ENCODE results near the gene LTBP1.

DNA sequence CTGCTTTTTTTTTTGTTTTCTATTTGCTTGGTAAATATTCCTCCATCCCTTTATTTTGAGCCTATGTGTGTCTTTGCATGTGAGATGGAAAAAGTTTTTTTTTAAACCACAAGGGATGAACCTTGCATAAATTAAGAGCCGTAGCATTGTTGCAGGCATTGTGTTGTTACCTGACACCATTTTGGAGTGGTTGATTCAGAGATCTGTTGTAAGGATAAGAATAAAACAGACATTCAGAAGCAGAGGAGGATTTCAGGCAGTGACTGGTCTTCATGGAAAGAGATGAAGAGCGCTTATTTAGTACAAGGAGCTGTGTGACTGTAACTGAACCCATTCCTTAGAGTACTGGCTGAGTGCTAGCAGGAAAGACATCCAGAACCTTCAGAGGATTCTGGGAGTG, 101.2 kb downstream of the LTBP1 start:
- TF ChIP-seq, protein P1, sequence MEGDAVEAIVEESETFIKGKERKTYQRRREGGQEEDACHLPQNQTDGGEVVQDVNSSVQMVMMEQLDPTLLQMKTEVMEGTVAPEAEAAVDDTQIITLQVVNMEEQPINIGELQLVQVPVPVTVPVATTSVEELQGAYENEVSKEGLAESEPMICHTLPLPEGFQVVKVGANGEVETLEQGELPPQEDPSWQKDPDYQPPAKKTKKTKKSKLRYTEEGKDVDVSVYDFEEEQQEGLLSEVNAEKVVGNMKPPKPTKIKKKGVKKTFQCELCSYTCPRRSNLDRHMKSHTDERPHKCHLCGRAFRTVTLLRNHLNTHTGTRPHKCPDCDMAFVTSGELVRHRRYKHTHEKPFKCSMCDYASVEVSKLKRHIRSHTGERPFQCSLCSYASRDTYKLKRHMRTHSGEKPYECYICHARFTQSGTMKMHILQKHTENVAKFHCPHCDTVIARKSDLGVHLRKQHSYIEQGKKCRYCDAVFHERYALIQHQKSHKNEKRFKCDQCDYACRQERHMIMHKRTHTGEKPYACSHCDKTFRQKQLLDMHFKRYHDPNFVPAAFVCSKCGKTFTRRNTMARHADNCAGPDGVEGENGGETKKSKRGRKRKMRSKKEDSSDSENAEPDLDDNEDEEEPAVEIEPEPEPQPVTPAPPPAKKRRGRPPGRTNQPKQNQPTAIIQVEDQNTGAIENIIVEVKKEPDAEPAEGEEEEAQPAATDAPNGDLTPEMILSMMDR (IDR thresholded peaks at IDR 0.05 in 2 of 3, conservative IDR thresholded peaks at IDR 0.05 in 1 of 3; ENCODE audit: control insufficient read depth in 2 of 3, extremely low read depth in 1 of 3, insufficient read depth in 1 of 3, low read depth in 3 of 3, low read length in 3 of 3): no peak
- TF ChIP-seq RAD21 (IDR thresholded peaks at IDR 0.05; ENCODE audit: insufficient read depth, low read depth, low read length): no peak
- no peak for TF ChIP-seq MYC (IDR thresholded peaks at IDR 0.05; ENCODE audit: insufficient read depth, insufficient read length, insufficient replicate concordance, low read length, severe bottlenecking)
- TF ChIP-seq, protein P2, sequence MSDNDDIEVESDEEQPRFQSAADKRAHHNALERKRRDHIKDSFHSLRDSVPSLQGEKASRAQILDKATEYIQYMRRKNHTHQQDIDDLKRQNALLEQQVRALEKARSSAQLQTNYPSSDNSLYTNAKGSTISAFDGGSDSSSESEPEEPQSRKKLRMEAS (IDR thresholded peaks at IDR 0.05; ENCODE audit: low read depth, low read length): no peak
- TF ChIP-seq, protein P3, sequence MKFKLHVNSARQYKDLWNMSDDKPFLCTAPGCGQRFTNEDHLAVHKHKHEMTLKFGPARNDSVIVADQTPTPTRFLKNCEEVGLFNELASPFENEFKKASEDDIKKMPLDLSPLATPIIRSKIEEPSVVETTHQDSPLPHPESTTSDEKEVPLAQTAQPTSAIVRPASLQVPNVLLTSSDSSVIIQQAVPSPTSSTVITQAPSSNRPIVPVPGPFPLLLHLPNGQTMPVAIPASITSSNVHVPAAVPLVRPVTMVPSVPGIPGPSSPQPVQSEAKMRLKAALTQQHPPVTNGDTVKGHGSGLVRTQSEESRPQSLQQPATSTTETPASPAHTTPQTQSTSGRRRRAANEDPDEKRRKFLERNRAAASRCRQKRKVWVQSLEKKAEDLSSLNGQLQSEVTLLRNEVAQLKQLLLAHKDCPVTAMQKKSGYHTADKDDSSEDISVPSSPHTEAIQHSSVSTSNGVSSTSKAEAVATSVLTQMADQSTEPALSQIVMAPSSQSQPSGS (IDR thresholded peaks at IDR 0.05; ENCODE audit: low read length): no peak
- no peak for TF ChIP-seq SMARCA5 (IDR thresholded peaks at IDR 0.05)
- TF ChIP-seq SREBF2 (IDR thresholded peaks at IDR 0.05; ENCODE audit: low read length): no peak
- no peak for TF ChIP-seq MTA2 (IDR thresholded peaks at IDR 0.05; ENCODE audit: low read depth)
- TF ChIP-seq DPF2 (IDR thresholded peaks at IDR 0.05): no peak
- TF ChIP-seq, protein P4, sequence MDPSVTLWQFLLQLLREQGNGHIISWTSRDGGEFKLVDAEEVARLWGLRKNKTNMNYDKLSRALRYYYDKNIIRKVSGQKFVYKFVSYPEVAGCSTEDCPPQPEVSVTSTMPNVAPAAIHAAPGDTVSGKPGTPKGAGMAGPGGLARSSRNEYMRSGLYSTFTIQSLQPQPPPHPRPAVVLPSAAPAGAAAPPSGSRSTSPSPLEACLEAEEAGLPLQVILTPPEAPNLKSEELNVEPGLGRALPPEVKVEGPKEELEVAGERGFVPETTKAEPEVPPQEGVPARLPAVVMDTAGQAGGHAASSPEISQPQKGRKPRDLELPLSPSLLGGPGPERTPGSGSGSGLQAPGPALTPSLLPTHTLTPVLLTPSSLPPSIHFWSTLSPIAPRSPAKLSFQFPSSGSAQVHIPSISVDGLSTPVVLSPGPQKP (IDR thresholded peaks at IDR 0.05; ENCODE audit: low read depth, low read length): no peak
- TF ChIP-seq POLR2A (IDR thresholded peaks at IDR 0.05; ENCODE audit: low read depth, low read length): no peak
- no peak for TF ChIP-seq HDAC2 (IDR thresholded peaks at IDR 0.05)

Data from GM12878 (cell line).